Measurements from ENCODE around the gene CARTPT.

DNA sequence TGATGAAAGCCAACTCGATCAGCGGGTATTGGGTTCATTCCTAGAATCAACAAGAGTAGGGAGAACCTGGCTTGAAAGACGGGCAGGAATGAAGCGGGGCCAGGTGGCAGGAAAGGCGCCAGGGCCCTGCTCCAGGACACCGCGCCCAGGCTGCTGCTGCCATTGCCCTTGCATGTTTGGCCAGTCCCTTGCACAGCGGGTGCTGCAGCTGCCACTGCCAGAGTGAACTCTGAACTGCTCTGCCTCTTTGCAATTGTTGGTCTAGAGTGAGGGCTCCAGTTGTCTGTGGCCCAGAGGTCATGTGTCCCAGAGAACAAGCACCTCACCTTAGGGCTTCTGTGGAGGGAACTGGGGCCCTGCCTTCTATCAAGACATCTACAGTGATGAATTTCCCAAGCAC, 24.0 kb upstream of the CARTPT start:
- TF ChIP-seq POLR2AphosphoS5 (IDR thresholded peaks at IDR 0.05) (no peak), POLR2A (IDR thresholded peaks at IDR 0.05) (no peak)
